C4-2B (cell line): ENCODE data around the gene CEP72.
"Not testable (repeated sequence)": the region's sequence is repeated elsewhere in the genome, so short reads cannot be mapped to it uniquely, and the experiment has no call there.

Experiments used
- CTCF ChIP-seq: fragments of 450-650 bp; conservative IDR thresholded peaks from 2 replicates; pipeline ENCODE4 v1.5.1; 2017; ENCODE audit warnings: mild to moderate bottlenecking
- ZFX ChIP-seq: fragments of 450-650 bp; IDR thresholded peaks from 2 replicates; pipeline ENCODE4 v1.6.1; 2017

GRCh38 chr5:695475-695874 is 83.3 kb downstream of the CEP72 start:
- TF ChIP-seq CTCF, ZFX: not testable (repeated sequence)
